ENCODE results near the gene H1-8. TPM values are rescaled to one million over a fixed set of nuclear protein-coding genes. Genes with fewer than 3 reads are reported as not detected.

The H1-8 gene
- total RNA-seq, 1 experiment from 2014 or later = not detected

- no peak for DNase-seq
- H3K36me3 ChIP-seq = no peaks in the 10 kb centered on the region; the same call in 1 of the 2 replicates
- H3K27me3 ChIP-seq = no peaks in the 10 kb centered on the region
- no peak overlapping the region for H3K4me3 ChIP-seq
- H3K9me3 ChIP-seq = no peaks in the 10 kb centered on the region
These were observed 28.9 kb downstream of the H1-8 start for GRCh38 chr3:129571605-129572547.

- H3K4me3 ChIP-seq = no peak overlapping the region
- H3K9me3 ChIP-seq = no peaks in the 10 kb centered on the region
- no peak for DNase-seq
- H3K27me3 ChIP-seq = no peaks in the 10 kb centered on the region
- no peaks in the 10 kb centered on the region; the same call in 1 of the 2 replicates for H3K36me3 ChIP-seq
These were observed 29.6 kb downstream of the H1-8 start for GRCh38 chr3:129572603-129573002.

GRCh38 chr3:129573493-129573892, 30.5 kb downstream of the H1-8 start:
- Histone ChIP-seq H3K9me3 (no peaks in the 10 kb centered on the region), H3K4me3 (no peak overlapping the region), H3K36me3 (no peaks in the 10 kb centered on the region; the same call in 1 of the 2 replicates), H3K27me3 (no peaks in the 10 kb centered on the region)
- DNase-seq = no peak

GRCh38 chr3:129574206-129574605, 31.2 kb downstream of the H1-8 start:
- no peaks in the 10 kb centered on the region; the same call in 1 of the 2 replicates for H3K36me3 ChIP-seq
- no peaks in the 10 kb centered on the region for H3K27me3 ChIP-seq
- no peak for DNase-seq
- no peak overlapping the region for H3K4me3 ChIP-seq
- no peaks in the 10 kb centered on the region for H3K9me3 ChIP-seq

GRCh38 chr3:129575233-129575996, 32.4 kb downstream of the H1-8 start:
- no peaks in the 10 kb centered on the region; the same call in 1 of the 2 replicates for H3K36me3 ChIP-seq
- no peak for DNase-seq
- H3K27me3 ChIP-seq = no peaks in the 10 kb centered on the region
- H3K9me3 ChIP-seq = no peaks in the 10 kb centered on the region
- H3K4me3 ChIP-seq = no peak overlapping the region

- Histone ChIP-seq H3K27me3 (no peaks in the 10 kb centered on the region), H3K9me3 (no peaks in the 10 kb centered on the region), H3K36me3 (no peaks in the 10 kb centered on the region; the same call in 1 of the 2 replicates), H3K4me3 (no peak overlapping the region)
- DNase-seq = no peak
These were observed 33.0 kb downstream of the H1-8 start for GRCh38 chr3:129575997-129576384.

GRCh38 chr3:129576514-129577352, 33.8 kb downstream of the H1-8 start:
- Histone ChIP-seq H3K9me3 (no peaks in the 10 kb centered on the region), H3K27me3 (no peaks in the 10 kb centered on the region), H3K4me3 (no peak overlapping the region), H3K36me3 (no peaks in the 10 kb centered on the region; the same call in 1 of the 2 replicates)
- no peak for DNase-seq

- Histone ChIP-seq H3K9me3 (no peaks in the 10 kb centered on the region), H3K27me3 (no peaks in the 10 kb centered on the region), H3K4me3 (no peak overlapping the region), H3K36me3 (no peaks in the 10 kb centered on the region; the same call in 1 of the 2 replicates)
- DNase-seq = no peak
These were observed 34.4 kb downstream of the H1-8 start for GRCh38 chr3:129577366-129577765.

GRCh38 chr3:129577925-129578786, 35.2 kb downstream of the H1-8 start:
- no peaks in the 10 kb centered on the region; the same call in 1 of the 2 replicates for H3K36me3 ChIP-seq
- no peaks in the 10 kb centered on the region for H3K27me3 ChIP-seq
- H3K9me3 ChIP-seq = no peaks in the 10 kb centered on the region
- no peak overlapping the region for H3K4me3 ChIP-seq
- no peak for DNase-seq

- Histone ChIP-seq H3K36me3 (peaks cover 4% of the 10 kb centered on the region), H3K27me3 (no peaks in the 10 kb centered on the region), H3K4me3 (no peak overlapping the region), H3K9me3 (no peaks in the 10 kb centered on the region)
- DNase-seq = no peak
These were observed 37.0 kb downstream of the H1-8 start for GRCh38 chr3:129579991-129580390.

- H3K27me3 ChIP-seq = no peaks in the 10 kb centered on the region
- H3K9me3 ChIP-seq = no peaks in the 10 kb centered on the region
- peaks cover 12% of the 10 kb centered on the region for H3K36me3 ChIP-seq
- no peak overlapping the region for H3K4me3 ChIP-seq
- DNase-seq = no peak
These were observed 38.6 kb downstream of the H1-8 start for GRCh38 chr3:129581623-129582022.

- Histone ChIP-seq H3K4me3 (no peak overlapping the region), H3K27me3 (no peaks in the 10 kb centered on the region), H3K36me3 (peaks cover 12% of the 10 kb centered on the region), H3K9me3 (no peaks in the 10 kb centered on the region)
- DNase-seq = no peak
These were observed 39.8 kb downstream of the H1-8 start for GRCh38 chr3:129582799-129583198.

GRCh38 chr3:129583289-129583688, 40.3 kb downstream of the H1-8 start:
- Histone ChIP-seq H3K36me3 (peaks cover 12% of the 10 kb centered on the region), H3K9me3 (no peaks in the 10 kb centered on the region), H3K4me3 (no peak overlapping the region), H3K27me3 (no peaks in the 10 kb centered on the region)
- no peak for DNase-seq

- no peak overlapping the region for H3K4me3 ChIP-seq
- H3K36me3 ChIP-seq = peaks cover 12% of the 10 kb centered on the region
- no peak for DNase-seq
- H3K9me3 ChIP-seq = no peaks in the 10 kb centered on the region
- H3K27me3 ChIP-seq = no peaks in the 10 kb centered on the region
These were observed 41.7 kb downstream of the H1-8 start for GRCh38 chr3:129584631-129585030.

- Histone ChIP-seq H3K4me3 (no peak overlapping the region), H3K27me3 (no peaks in the 10 kb centered on the region), H3K9me3 (no peaks in the 10 kb centered on the region), H3K36me3 (peaks cover 12% of the 10 kb centered on the region)
- no peak for DNase-seq
These were observed 43.1 kb downstream of the H1-8 start for GRCh38 chr3:129585949-129586657.
